Esophagus muscularis mucosa (tissue), 4 donors: Measurements from ENCODE around the gene FERMT3.

ENCODE experiments used
- EP300 ChIP-seq: sonication (generic); formaldehyde crosslinking; IDR thresholded peaks from one replicate; pipeline ENCODE4 v1.6.1; 2017; ENCODE audit warnings: antibody characterized with exemption
- POLR2A ChIP-seq: fragments of 450-650 bp; IDR thresholded peaks from one replicate; pipeline ENCODE4 v1.6.1; 2017; ENCODE audit warnings: antibody characterized with exemption, moderate library complexity, mild to moderate bottlenecking, low read depth
- POLR2AphosphoS5 ChIP-seq, 2 donors: sonication (generic); formaldehyde crosslinking; IDR thresholded peaks; one replicate each; pipeline ENCODE4 v1.6.1; 2017; ENCODE audit warnings: antibody characterized with exemption in 2 of 2
- TF ChIP-seq, protein P1 (sequence below), 3 experiments: fragments of 200-600 bp in 2 of 3; fragments of 450-650 bp in 1 of 3; sonication (generic) in 2 of 3; IDR thresholded peaks; one replicate each; pipeline ENCODE4 v1.5.1; 2017 to 2019; ENCODE audit warnings: antibody characterized with exemption in 3 of 3, mild to moderate bottlenecking in 2 of 3, moderate library complexity in 1 of 3

DNA sequence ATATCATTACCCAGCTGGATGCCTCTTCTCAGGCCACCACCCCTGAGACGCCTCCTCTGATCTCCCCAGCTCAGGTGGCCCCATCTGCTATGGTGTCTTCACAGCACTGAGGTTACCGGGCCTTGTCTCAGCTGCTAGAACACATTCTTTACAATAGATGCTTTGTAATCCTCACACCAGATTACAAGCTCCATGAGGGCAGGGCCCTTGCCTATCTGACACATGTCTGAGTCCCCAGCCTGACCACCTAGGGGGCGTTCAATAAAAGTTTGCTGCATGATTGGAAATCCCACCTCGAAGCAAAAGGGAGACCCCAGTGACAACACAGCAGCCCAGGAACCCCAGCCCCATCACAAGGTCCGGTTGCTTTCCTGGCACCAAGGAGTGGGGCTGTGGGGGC is 42.6 kb upstream of the FERMT3 start:
- TF ChIP-seq, protein P1, sequence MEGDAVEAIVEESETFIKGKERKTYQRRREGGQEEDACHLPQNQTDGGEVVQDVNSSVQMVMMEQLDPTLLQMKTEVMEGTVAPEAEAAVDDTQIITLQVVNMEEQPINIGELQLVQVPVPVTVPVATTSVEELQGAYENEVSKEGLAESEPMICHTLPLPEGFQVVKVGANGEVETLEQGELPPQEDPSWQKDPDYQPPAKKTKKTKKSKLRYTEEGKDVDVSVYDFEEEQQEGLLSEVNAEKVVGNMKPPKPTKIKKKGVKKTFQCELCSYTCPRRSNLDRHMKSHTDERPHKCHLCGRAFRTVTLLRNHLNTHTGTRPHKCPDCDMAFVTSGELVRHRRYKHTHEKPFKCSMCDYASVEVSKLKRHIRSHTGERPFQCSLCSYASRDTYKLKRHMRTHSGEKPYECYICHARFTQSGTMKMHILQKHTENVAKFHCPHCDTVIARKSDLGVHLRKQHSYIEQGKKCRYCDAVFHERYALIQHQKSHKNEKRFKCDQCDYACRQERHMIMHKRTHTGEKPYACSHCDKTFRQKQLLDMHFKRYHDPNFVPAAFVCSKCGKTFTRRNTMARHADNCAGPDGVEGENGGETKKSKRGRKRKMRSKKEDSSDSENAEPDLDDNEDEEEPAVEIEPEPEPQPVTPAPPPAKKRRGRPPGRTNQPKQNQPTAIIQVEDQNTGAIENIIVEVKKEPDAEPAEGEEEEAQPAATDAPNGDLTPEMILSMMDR (IDR thresholded peaks at IDR 0.05) = no peak
- TF ChIP-seq POLR2AphosphoS5 (IDR thresholded peaks at IDR 0.05) = no peak
- TF ChIP-seq POLR2A = no peak
- TF ChIP-seq EP300 = no peak
